Heart right ventricle (tissue), 16 donors: ENCODE results near the gene PLXNA2. TPM values are rescaled to one million over a fixed set of nuclear protein-coding genes. Genes with fewer than 3 reads are reported as not detected.

Experiments
- ATAC-seq, 8 donors: fragments of 200-7000 bp; cut with Tn5 transposase; one replicate each; pipeline ENCODE4 v1.9.1; 2020; ENCODE audit warnings: mild to moderate bottlenecking in 8 of 8, moderate library complexity in 8 of 8, moderate number of reproducible peaks in 1 of 8
- DNase-seq, 2 donors: peaks; one replicate each; pipeline ENCODE4 v3.0.0-alpha.2; 2020
- H3K27ac ChIP-seq, 10 donors: fragments of 200-600 bp; sonication (generic) in 2 of 10; one replicate each; pipeline versions ENCODE4 v1.5.0 to v1.8.0; 2020 to 2022; ENCODE audit warnings: mild to moderate bottlenecking in 3 of 10
- H3K27me3 ChIP-seq, 7 donors: fragments of 200-600 bp; one replicate each; pipeline ENCODE4 v1.8.0; 2021 to 2022; ENCODE audit warnings: mild to moderate bottlenecking in 2 of 7
- H3K36me3 ChIP-seq, 9 donors: fragments of 200-600 bp; sonication (generic) in 1 of 9; one replicate each; pipeline versions ENCODE4 v1.5.0 to v1.8.0; 2020 to 2022; ENCODE audit warnings: mild to moderate bottlenecking in 2 of 9
- H3K4me1 ChIP-seq, 9 donors: fragments of 200-600 bp; sonication (generic) in 1 of 9; one replicate each; pipeline versions ENCODE4 v1.5.0 to v1.8.0; 2020 to 2022; ENCODE audit warnings: mild to moderate bottlenecking in 4 of 9
- H3K4me3 ChIP-seq, 10 donors: fragments of 200-600 bp; sonication (generic) in 2 of 10; one replicate each; pipeline versions ENCODE4 v1.5.0 to v1.8.0; 2020 to 2022; ENCODE audit warnings: mild to moderate bottlenecking in 7 of 10, moderate library complexity in 2 of 10
- H3K9me3 ChIP-seq, 11 donors: fragments of 200-600 bp in 10 of 11; sonication (generic) in 2 of 11; one replicate each; pipeline versions ENCODE4 v1.5.0 to v1.8.0; 2013 to 2022; ENCODE audit warnings: mild to moderate bottlenecking in 2 of 11, control low read depth in 1 of 11, moderate library complexity in 1 of 11
- CTCF ChIP-seq, 9 donors: fragments of 200-600 bp; sonication (generic) in 2 of 9; IDR thresholded peaks; one replicate each; pipeline versions ENCODE4 v1.5.0 to v1.8.0; 2021 to 2022; ENCODE audit warnings: antibody characterized with exemption in 9 of 9, mild to moderate bottlenecking in 5 of 9, moderate library complexity in 1 of 9
- WGBS, 2 donors: extraction: QIAGEN DNeasy Blood & Tissue Kit; methylation state at CpG; one replicate each; pipeline ENCODE4 v1.1.7; 2013; ENCODE audit warnings: inconsistent platforms in 1 of 2; 5-methylcytosine and 5-hydroxymethylcytosine counted together
- intact Hi-C, 10 donors: fragments of 100-400 bp; cut with DNase I; formaldehyde crosslinking; loops; one replicate each; pipeline versions ENCODE4 v1.11.1 to v1.14.2; 2022
- polyA plus RNA-seq, 2 donors: library from polyadenylated mRNA; stranded (reverse); fragments of 200-250 nt; gene quantifications; one replicate each; pipeline ENCODE4 v1.2.3, GENCODE V29; 2013
- total RNA-seq, 10 donors: library from RNA; stranded (reverse); fragmentation: NEBNext Ultra II Directional in 3 of 10; extraction: Animal tissue kit (Norgen Biotek cat#: 25700) in 3 of 10; gene quantifications; one replicate each; pipeline versions ENCODE4 v1.2.1 to v1.2.4, GENCODE V29; 2021 to 2023
- donor health status: Arrhythmogenic right ventricular cardiomyopathy.
- donor health status: ischemic (EF 13 %, LVEDD 7.1; RV severe dilation, severe dysfunction).
- donor health status: healthy with polysubstance abuse.
- donor health status: DM: no; HTN: yes; CAD: no.
- donor health status: DM: no; HTN: no; CAD: no.
- donor health status: ischemic (EF 25% LVEDD 6.9; RV normal size, moderate dysfunction).
- donor health status: ischemic (EF 25% LVEDD 5.7; RV mildly dilated, moderate dysfunction).
- donor health status: healthy.
- donor health status: DM: yes; HTN: yes; CAD: no.
- donor health status: Ischemic cardiomyopathy.
- donor health status: ischemic (EF 35%, LVEDD 5.7; RV mildly dilated, moderate dysfunction).
- donor health status: nonischemic (EF 11% LVEDD 7.7; RV severe dilation, severe dysfunction).
- donor health status: DM: yes; HTN: yes; CAD: no.
- donor health status: PGD.
- donor health status: ischemic (EF 29% LVEDD 5.4; RV normal size, mild dysfunction).
- donor health status: nonischemic (EF 23%, LVEDD 6.1; RV moderate dilation, normal function).

The PLXNA2 gene
- total and polyA plus RNA-seq, 12 donors = 6.1 to 31.6 (median 17.9) TPM

- peak overlapping the region in 8 of 10 donors; percentile 10 to 79 (median 52) for H3K27ac ChIP-seq
- no peaks in the 10 kb centered on the region for H3K27me3 ChIP-seq
- WGBS, 2 donors = 91 to 94% methylated on average over 1 of the region's 1 CpG
- ATAC-seq = no peak
- H3K4me1 ChIP-seq = peaks cover 30 to 99% (median 83%) of the 10 kb centered on the region in 9 donors
- H3K9me3 ChIP-seq = no peaks in the 10 kb centered on the region
- intact Hi-C loops = no loop called here
- H3K36me3 ChIP-seq = peaks cover 0 to 3% (median 0%) of the 10 kb centered on the region in 9 donors
- no peak for TF ChIP-seq CTCF (IDR thresholded peaks at IDR 0.05)
- no peak for DNase-seq
- H3K4me3 ChIP-seq = no peak overlapping the region
Observed at GRCh38 chr1:208161005-208161404, 83.2 kb downstream of the PLXNA2 start.

GRCh38 chr1:208160259-208160819 is 83.8 kb downstream of the PLXNA2 start:
- 39 to 55% methylated on average over 4 of the region's 4 CpGs for WGBS, 2 donors
- TF ChIP-seq CTCF (IDR thresholded peaks at IDR 0.05) = no peak
- H3K9me3 ChIP-seq = no peaks in the 10 kb centered on the region
- H3K36me3 ChIP-seq = no peaks in the 10 kb centered on the region
- H3K4me3 ChIP-seq = no peak overlapping the region
- H3K4me1 ChIP-seq = peaks cover 33 to 99% (median 86%) of the 10 kb centered on the region in 9 donors
- H3K27ac ChIP-seq = peak overlapping the region in 6 of 10 donors; percentile 10 to 79 (median 48)
- no peaks in the 10 kb centered on the region for H3K27me3 ChIP-seq
- intact Hi-C loops = no loop called here
- ATAC-seq = peak in 3 of 8 donors; percentile 3 to 21 (median 4)
- no peak for DNase-seq

GRCh38 chr1:208159555-208160258 is 84.5 kb downstream of the PLXNA2 start:
- H3K9me3 ChIP-seq = no peaks in the 10 kb centered on the region
- peak overlapping the region in 9 of 10 donors; percentile 9 to 79 (median 41) for H3K27ac ChIP-seq
- 59 to 64% methylated on average over 11 of the region's 11 CpGs for WGBS, 2 donors
- no peak overlapping the region for H3K4me3 ChIP-seq
- no peaks in the 10 kb centered on the region for H3K27me3 ChIP-seq
- TF ChIP-seq CTCF (IDR thresholded peaks at IDR 0.05) = no peak
- intact Hi-C loops = loop anchor here in 1 of 10 donors (2.0 kb wide), 1 partner anchor 19 kb away; no protein-coding TSS in a partner anchor
- no peaks in the 10 kb centered on the region for H3K36me3 ChIP-seq
- ATAC-seq (peak in 7 of 8 donors; percentile 31 to 50 (median 45)), DNase-seq (no peak)
- H3K4me1 ChIP-seq = peaks cover 36 to 99% (median 86%) of the 10 kb centered on the region in 9 donors

GRCh38 chr1:208158640-208159554 is 85.3 kb downstream of the PLXNA2 start:
- ATAC-seq (no peak), DNase-seq (no peak)
- Histone ChIP-seq H3K4me3 (no peak overlapping the region), H3K27me3 (no peaks in the 10 kb centered on the region), H3K36me3 (no peaks in the 10 kb centered on the region), H3K4me1 (peaks cover 36 to 99% (median 88%) of the 10 kb centered on the region in 9 donors), H3K9me3 (no peaks in the 10 kb centered on the region), H3K27ac (peak overlapping the region in 5 of 10 donors; percentile 9 to 79 (median 51))
- intact Hi-C loops = loop anchor here in 1 of 10 donors (2.0 kb wide), 1 partner anchor 20 kb away; no protein-coding TSS in a partner anchor
- 57 to 65% methylated on average over 8 of the region's 8 CpGs for WGBS, 2 donors
- TF ChIP-seq CTCF (IDR thresholded peaks at IDR 0.05) = no peak
